Stimulated activated CD8-positive, alpha-beta memory T cell treated with anti-CD3 and anti-CD28 coated beads, Interleukin-15, amount 100 ng/mL, for 1 hour (primary cell): ENCODE data around the gene FLCN.
"Not testable (repeated sequence)": the region's sequence is repeated elsewhere in the genome, so short reads cannot be mapped to it uniquely, and the experiment has no call there.

Experiments used
- DNase-seq: peaks from one replicate; pipeline ENCODE4 v3.0.0-alpha.2; 2020; ENCODE audit warnings: low read depth

The FLCN gene

GRCh38 chr17:17213775-17214174 is 23.2 kb downstream of the FLCN start:
- DNase-seq, result no peak

GRCh38 chr17:17207998-17208397 is 29.0 kb downstream of the FLCN start:
- DNase-seq, result no peak

GRCh38 chr17:17206913-17207335 is 30.0 kb downstream of the FLCN start:
- no peak for DNase-seq

- peak; percentile 70 for DNase-seq
Observed at GRCh38 chr17:17206124-17206912, 30.6 kb downstream of the FLCN start, which contains the start of gene PLD6. TSS of gene PLD6 (minus strand) at chr17:17206333. CDS start at chr17:17206286, 47 bp downstream.

- DNase-seq, result peak; percentile 14
Observed at GRCh38 chr17:17205368-17206123, 31.4 kb downstream of the FLCN start.

- no peak for DNase-seq
Observed at GRCh38 chr17:17204635-17205231, 32.2 kb downstream of the FLCN start.

- no peak for DNase-seq
Observed at GRCh38 chr17:17204041-17204591, 32.9 kb downstream of the FLCN start.

GRCh38 chr17:17203173-17203730 is 33.7 kb downstream of the FLCN start:
- no peak for DNase-seq

- no peak for DNase-seq
Observed at GRCh38 chr17:17201907-17202306, 35.1 kb downstream of the FLCN start.

GRCh38 chr17:17201271-17201670 is 35.7 kb downstream of the FLCN start:
- no peak for DNase-seq

- no peak for DNase-seq
Observed at GRCh38 chr17:17200831-17201230, 36.1 kb downstream of the FLCN start.

GRCh38 chr17:17200311-17200710 is 36.7 kb downstream of the FLCN start:
- no peak for DNase-seq

- DNase-seq, result no peak
Observed at GRCh38 chr17:17198281-17198680, 38.7 kb downstream of the FLCN start.

- no peak for DNase-seq
Observed at GRCh38 chr17:17196776-17197175, 40.2 kb downstream of the FLCN start.

- not testable (repeated sequence) for DNase-seq
Observed at GRCh38 chr17:17195466-17195865, 41.5 kb downstream of the FLCN start.

GRCh38 chr17:17191961-17192381 is 45.0 kb downstream of the FLCN start:
- DNase-seq, result no peak

GRCh38 chr17:17191346-17191792 is 45.6 kb downstream of the FLCN start:
- DNase-seq, result no peak

GRCh38 chr17:17190188-17190587 is 46.8 kb downstream of the FLCN start:
- no peak for DNase-seq

GRCh38 chr17:17189559-17189958 is 47.4 kb downstream of the FLCN start:
- no peak for DNase-seq

- DNase-seq, result no peak
Observed at GRCh38 chr17:17188586-17188985, 48.4 kb downstream of the FLCN start.

GRCh38 chr17:17186551-17187505 is 50.1 kb downstream of the FLCN start:
- DNase-seq, result no peak
